GM12891 (cell line): ENCODE measurements around the gene UNC5A.

ENCODE experiments used
- DNase-seq: peaks from one replicate; pipeline ENCODE4 v3.0.0; 2011; ENCODE audit warnings: low spot score; ENCODE audit not compliant: insufficient read length
- FAIRE-seq: peaks from 2 replicates; lab custom pipeline; 2011; peaks lifted over from hg19 to GRCh38; lab: Jason Lieb, UNC
- PAX5 ChIP-seq: IDR thresholded peaks from 2 replicates; pipeline ENCODE4 v1.6.1; 2011; ENCODE audit warnings: low read length, moderate library complexity, mild to moderate bottlenecking; ENCODE audit not compliant: insufficient read depth, severe bottlenecking
- POLR2A ChIP-seq: IDR thresholded peaks from 2 replicates; pipeline ENCODE4 v1.6.1; 2011; ENCODE audit warnings: low read depth, low read length, control low read depth
- POLR2AphosphoS5 ChIP-seq: IDR thresholded peaks from 2 replicates; pipeline ENCODE4 v1.6.1; 2011; ENCODE audit warnings: low read depth, low read length, control low read depth
- POU2F2 ChIP-seq: IDR thresholded peaks from 2 replicates; pipeline ENCODE4 v1.6.1; 2011; ENCODE audit warnings: low read depth, mild to moderate bottlenecking, control low read depth, low read length, moderate library complexity
- SPI1 ChIP-seq: IDR thresholded peaks from 2 replicates; pipeline ENCODE4 v1.6.1; 2011; ENCODE audit warnings: low read depth, low read length, control low read depth
- TAF1 ChIP-seq: IDR thresholded peaks from 2 replicates; pipeline ENCODE4 v1.6.1; 2011; ENCODE audit warnings: low read depth, low read length, control low read depth

UNC5A gene

DNA sequence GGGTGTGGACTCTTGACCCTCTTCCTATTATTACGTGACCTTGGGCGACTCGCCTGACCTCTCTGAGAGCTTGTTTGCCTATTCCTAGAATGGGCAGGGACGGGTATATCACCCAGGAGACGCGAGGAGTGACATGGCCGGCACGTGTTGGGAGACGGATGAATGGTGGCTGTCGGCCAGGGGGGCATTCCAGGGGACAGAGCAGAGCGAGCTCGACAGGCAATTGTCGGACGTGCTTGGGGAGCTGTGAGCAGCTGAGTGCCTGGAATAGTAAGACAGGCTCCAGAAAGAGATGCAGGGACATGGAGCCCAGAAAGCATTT is 29.3 kb upstream of the UNC5A start:
- DNase-seq (no peak), FAIRE-seq (no peak)
- no peak for TF ChIP-seq POLR2A
- no peak for TF ChIP-seq POLR2AphosphoS5
- TF ChIP-seq PAX5: no peak
- TF ChIP-seq TAF1: no peak
- no peak for TF ChIP-seq POU2F2
- TF ChIP-seq SPI1: no peak

DNA sequence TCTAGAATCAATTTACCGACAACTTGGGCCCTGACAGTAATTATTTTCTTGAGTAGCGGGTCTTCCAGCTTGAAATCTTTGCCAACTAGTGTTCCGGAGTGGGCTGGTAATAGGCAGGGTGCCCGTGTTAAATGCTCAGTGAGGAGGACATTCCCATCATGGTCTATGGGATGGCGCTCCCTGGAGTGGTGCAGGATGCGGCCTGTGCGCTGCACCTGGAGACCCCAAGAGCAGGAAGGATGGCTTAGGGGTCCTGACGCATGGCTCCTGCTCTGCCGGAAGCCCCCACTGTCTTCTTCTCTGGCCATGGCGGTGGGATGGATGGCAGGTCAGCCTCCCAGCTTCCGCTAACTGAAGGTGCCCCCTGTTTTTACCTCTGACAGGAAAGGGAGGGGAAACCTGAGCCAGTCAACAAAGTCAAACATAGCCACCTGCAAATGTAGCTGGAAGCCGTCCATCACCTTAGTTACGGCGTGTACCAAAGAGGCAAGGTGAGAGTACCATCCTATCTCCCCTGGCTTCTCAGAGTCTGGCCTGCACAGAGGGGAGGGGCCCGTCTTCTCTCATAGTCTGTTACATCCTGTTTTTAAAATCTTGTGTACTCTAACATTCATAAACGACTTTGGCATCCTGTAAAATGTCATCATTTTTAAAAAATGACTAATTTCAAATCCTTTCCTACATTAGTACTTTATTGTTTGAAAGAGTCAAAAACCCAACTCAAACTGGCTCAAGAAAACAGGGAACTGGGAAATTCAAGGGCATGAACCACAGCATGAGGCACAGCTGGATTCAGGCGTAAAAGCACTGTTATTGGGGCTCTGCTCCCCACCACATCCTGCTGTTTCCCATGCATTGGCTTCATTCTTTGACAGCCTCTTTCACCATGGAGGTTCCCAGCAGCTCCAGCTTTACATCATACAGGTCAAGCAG is 28.5 kb upstream of the UNC5A start:
- no peak for TF ChIP-seq POLR2A
- no peak for TF ChIP-seq POU2F2
- TF ChIP-seq TAF1: no peak
- TF ChIP-seq PAX5: no peak
- TF ChIP-seq SPI1: no peak
- no peak for TF ChIP-seq POLR2AphosphoS5
- FAIRE-seq: no peak
- no peak for DNase-seq

DNA sequence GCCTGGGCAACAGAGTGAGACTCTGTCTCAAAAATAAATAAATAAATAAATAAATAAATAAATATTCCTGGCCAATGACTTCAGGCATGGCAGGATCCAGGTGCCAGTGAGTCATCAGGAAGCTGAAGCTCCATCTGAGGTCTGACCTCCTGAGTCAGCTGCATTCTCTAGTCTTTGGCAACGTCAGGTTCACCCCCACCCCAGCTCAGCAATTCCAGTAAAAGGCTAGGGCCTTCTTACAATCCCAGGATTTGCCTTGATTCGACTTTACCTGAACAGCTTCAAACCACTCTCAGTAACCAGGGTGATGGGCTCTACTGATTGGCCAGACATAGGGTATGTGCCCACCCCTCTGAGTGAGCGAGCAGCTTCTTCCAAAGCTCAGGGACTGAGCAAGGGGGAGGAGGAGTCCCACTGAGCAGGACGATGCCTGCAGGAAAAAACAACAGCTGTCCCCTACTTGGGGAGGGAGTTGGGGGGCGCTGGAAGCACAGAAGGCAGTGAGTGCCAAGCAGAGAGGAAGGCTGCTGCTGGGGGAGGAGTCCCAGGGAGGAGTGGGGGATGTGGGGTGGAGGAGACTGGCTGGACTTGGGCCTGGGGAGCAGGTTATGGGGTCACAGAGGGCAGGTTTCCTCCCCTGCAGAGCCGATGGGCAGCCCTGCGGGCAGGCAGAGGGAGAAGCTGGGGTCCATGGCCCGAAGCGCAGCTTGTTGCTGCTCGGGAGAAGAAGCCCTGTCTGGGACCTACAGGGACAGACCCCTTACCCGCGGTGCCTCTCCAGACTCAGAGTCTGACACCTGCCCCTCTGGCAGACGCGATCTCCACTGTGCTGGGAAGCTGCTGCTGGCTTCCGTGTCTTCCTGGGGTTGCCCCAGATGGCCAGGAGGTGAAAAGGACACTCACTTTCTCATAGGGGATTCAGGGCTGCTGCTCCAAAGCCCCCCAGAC is 25.9 kb upstream of the UNC5A start:
- TF ChIP-seq POU2F2 (no peak), TAF1 (no peak), POLR2A (no peak), POLR2AphosphoS5 (no peak), PAX5 (no peak), SPI1 (no peak)
- no peak for DNase-seq
- FAIRE-seq: no peak

DNA sequence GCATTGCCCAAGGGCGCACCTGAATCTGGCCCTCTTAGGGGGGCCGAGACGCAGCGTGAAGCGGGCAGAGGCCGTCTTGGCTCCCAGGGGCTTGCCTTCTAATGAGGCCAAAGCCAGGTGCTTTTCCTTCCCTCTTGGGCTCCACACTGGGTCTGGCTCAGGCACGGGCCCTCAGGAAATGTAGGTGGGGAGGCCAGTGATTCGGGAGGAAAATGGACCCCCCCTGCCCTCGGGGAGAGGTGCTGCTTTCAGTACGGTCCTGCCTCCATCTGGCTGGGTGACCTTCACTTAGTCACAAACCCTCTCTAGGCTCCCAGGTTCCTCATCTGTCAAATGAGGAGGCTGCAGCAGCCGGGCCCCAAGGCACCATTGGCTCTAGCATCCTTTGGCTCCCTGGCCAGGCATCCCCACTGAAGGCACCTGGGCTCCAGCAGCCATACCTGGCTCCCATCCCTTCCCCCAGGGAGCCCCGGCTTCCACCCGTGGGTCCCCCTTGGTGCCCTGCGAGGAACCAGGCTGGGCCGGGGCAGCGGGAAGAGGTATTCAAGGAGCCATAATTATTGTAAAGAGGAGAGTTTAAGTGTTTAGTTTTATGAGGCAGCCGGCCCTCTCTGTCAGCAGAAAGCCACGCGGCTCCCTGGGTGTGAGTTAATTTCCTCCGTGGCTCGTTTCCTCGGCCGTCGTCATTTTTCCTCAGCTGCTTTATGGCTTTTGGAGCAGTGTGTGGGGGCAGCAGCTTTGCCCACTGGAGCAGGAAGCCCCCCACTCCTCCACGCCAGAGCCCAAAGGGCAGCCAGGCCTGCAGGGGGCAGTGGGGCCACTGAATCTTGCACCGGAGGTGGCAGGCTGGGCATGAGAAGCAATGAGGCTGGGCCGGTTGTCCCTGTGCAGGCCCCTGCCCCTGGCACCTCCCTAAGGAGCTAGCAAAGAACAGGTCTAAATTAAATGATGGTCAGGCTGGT is 24.9 kb upstream of the UNC5A start:
- FAIRE-seq (no peak), DNase-seq (no peak)
- TF ChIP-seq POU2F2 (no peak), SPI1 (no peak), POLR2A (no peak), POLR2AphosphoS5 (no peak), TAF1 (no peak), PAX5 (no peak)

DNA sequence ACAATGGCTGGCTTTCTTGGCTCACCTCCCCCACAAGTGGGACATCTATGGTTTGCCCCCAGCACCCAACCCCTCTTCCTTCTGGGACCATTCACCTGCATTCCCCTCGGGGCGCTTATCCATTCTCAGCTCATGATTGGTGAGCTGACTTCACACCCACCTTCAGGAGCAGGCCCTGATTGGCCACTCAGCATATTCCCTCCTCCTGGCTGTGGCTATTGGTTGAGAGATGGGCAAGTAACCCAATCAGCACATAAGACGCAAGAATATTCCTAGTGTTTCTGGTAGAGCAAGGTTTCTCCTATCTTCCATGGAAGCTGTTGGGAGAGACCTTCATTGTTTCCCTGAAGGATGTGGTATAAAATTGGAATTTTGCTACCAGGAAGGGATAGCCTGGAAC is 22.7 kb upstream of the UNC5A start:
- TF ChIP-seq PAX5: no peak
- FAIRE-seq: no peak
- no peak for DNase-seq

DNA sequence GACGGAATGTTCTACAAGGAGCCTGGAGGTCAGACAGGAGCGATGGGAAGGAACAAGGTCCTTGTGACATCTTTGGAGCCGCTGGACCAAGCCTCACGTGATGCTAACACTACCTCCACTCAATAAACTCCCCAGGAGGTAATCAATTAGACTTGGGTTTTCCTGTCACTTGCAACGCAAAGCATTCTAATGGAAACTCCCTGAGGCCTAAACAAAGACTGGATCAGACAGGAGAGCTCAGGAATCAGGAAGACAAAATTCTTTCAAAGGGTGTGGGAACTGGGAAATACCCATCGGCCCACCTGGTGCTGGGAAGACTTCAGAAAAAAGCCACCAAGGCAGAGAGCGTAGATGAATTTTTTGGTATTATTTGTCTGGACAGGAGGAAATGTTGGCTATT is 22.3 kb upstream of the UNC5A start:
- TF ChIP-seq SPI1 (no peak), POLR2A (no peak), POU2F2 (no peak), PAX5 (no peak)
- no peak for FAIRE-seq
- DNase-seq: no peak

DNA sequence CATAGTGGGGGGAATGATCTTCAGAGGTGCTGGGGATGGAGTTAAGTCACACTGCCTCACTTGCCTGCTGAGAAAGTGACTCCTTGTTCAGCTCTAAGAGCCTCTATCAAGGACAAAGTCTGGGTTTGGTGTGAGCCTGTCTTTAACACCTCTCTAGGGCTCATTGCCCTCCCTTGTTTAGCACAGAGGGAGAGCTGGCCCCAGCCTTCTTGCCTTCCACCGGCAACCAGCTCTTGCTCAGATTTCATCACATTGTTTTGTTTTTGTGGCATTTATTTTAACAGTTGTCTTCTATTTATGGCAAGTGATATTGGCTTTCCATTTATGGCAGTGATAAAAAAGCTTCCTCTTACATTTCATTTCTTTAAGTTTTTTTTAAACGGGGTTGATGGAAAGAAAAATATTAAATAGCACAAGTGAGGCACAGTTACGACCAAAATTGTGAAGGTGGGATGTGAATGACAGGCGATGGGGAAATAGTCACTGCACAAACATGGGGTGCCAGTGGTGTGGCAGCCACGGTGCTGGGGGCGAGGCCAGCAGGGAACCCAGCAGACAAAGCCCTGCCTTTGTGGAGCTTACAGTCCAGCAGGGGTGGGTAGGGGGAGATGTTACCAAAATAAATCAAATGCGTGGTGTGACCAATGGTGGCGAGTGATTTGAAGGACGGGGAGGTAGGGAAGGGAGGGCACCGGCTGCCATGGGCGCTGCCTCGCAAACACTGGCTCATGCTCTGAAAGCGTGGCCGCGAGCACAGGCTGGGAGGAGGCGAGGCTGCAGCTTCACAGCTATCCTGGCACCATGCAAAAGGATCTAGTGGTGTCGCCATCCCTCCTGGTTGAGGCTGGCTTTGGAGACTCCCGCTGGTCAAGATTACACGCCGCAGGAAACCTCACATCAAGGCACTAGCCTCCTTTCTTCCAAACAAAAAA is 21.2 kb upstream of the UNC5A start:
- no peak for FAIRE-seq
- DNase-seq: no peak
- TF ChIP-seq POU2F2: no peak
- TF ChIP-seq POLR2AphosphoS5: no peak
- TF ChIP-seq SPI1: no peak
- TF ChIP-seq TAF1: no peak
- TF ChIP-seq POLR2A: no peak
- TF ChIP-seq PAX5: no peak
